K562 (cell line): Measurements from ENCODE around the gene IFI6. TPM values are rescaled to one million over a fixed set of nuclear protein-coding genes. Genes with fewer than 3 reads are reported as not detected.
A peak's percentile ranks its signal among the peaks of the same experiment; 100 is the strongest.

Experiments
- ATAC-seq: fragments of 200-7000 bp; cut with Tn5 transposase; 3 replicates; pipeline ENCODE4 v1.9.1; 2020; ENCODE audit warnings: moderate library complexity
- BruUV-seq: library from RNA; stranded (reverse); fragments of 400-500 nt; replicated peaks from 2 replicates; lab custom pipeline; 2021; lab: Mats Ljungman, UMichigan
- CTCF ChIA-PET: fragments of 300-600 bp; formaldehyde crosslinking; extraction: SDS; loops from one replicate; lab custom pipeline; 2021; ENCODE audit warnings: low intra/inter-chr PET ratio; lab: Yijun Ruan, JAX
- POLR2A ChIA-PET: fragments of 300-600, 350-650 bp; sonication (Branson Sonifier 250); formaldehyde crosslinking; extraction: SDS; loops from one replicate; lab custom pipeline; 2021; ENCODE audit warnings: antibody characterized with exemption, inconsistent platforms; lab: Yijun Ruan, JAX
- DNase-seq, 4 experiments: peaks; one replicate each; pipeline versions ENCODE4 v3.0.0 to v3.0.0-alpha.2; 2011 to 2018; ENCODE audit warnings: low spot score in 3 of 4, mixed read lengths in 3 of 4; ENCODE audit errors: extremely low read depth in 1 of 4
- FAIRE-seq: peaks from 2 replicates; lab custom pipeline; 2011; peaks lifted over from hg19 to GRCh38; lab: Jason Lieb, UNC
- H2AFZ ChIP-seq: 2 replicates; pipeline ENCODE4 v1.6.0; 2011; ENCODE audit warnings: low read depth, low read length, control low read depth, inconsistent platforms
- H3K27ac ChIP-seq: fragments of 200-600 bp; 3 replicates; pipeline ENCODE4 v1.8.0; 2011; ENCODE audit warnings: low read depth, mild to moderate bottlenecking, control low read depth, inconsistent platforms, low read length, moderate library complexity, mixed read lengths; ENCODE audit errors: extremely low read depth
- H3K27me3 ChIP-seq, 2 experiments: fragments of 300-600 bp in 1 of 2; 2 replicates in 1 of 2; 3 replicates in 1 of 2; pipeline versions ENCODE4 v1.6.0 to v1.8.0; 2011; ENCODE audit warnings: inconsistent platforms in 2 of 2, low read length in 2 of 2, mild to moderate bottlenecking in 1 of 2, mixed read lengths in 1 of 2, moderate library complexity in 1 of 2; ENCODE audit not compliant: control insufficient read depth in 2 of 2, insufficient read depth in 2 of 2
- H3K36me3 ChIP-seq: fragments of 300-600 bp; 3 replicates; pipeline ENCODE4 v1.8.0; 2011; ENCODE audit warnings: mild to moderate bottlenecking, low read length, inconsistent platforms; ENCODE audit not compliant: control insufficient read depth, insufficient read depth
- H3K4me1 ChIP-seq, 2 experiments: fragments of 200-600 bp in 1 of 2; replicated peaks in 1 of 2; 2 replicates in 1 of 2; 3 replicates in 1 of 2; pipeline versions ENCODE4 v1.5.1 to v1.8.0; 2011; ENCODE audit warnings: inconsistent platforms in 2 of 2, low read length in 2 of 2, mild to moderate bottlenecking in 1 of 2, mixed read lengths in 1 of 2, moderate library complexity in 1 of 2; ENCODE audit not compliant: control insufficient read depth in 2 of 2, insufficient read depth in 2 of 2
- H3K4me2 ChIP-seq: 2 replicates; pipeline ENCODE4 v1.6.1; 2011; ENCODE audit warnings: low read length, control low read depth, inconsistent platforms, mixed read lengths; ENCODE audit not compliant: insufficient read depth
- H3K4me3 ChIP-seq: fragments of 200-600 bp; sonication (generic), shearing (Covaris generic); 2 replicates; pipeline ENCODE4 v1.5.1; 2016; ENCODE audit warnings: control low read depth, inconsistent platforms
- H3K79me2 ChIP-seq: fragments of 200-600 bp; 3 replicates; pipeline ENCODE4 v1.8.0; 2011; ENCODE audit warnings: low read length, inconsistent platforms; ENCODE audit not compliant: control insufficient read depth, insufficient read depth
- H3K9ac ChIP-seq, 2 experiments: 2 replicates each; pipeline versions ENCODE4 v1.6.0 to v1.6.1; 2011; ENCODE audit warnings: low read depth in 2 of 2, low read length in 2 of 2, control low read depth in 1 of 2, inconsistent platforms in 1 of 2, mild to moderate bottlenecking in 1 of 2, mixed read lengths in 1 of 2; ENCODE audit not compliant: insufficient read depth in 1 of 2
- H3K9me1 ChIP-seq: one replicate; pipeline ENCODE4 v1.6.0; 2011; ENCODE audit warnings: inconsistent platforms, mild to moderate bottlenecking, low read length, moderate library complexity; ENCODE audit not compliant: control insufficient read depth, insufficient read depth
- H3K9me3 ChIP-seq: replicated peaks from 2 replicates; pipeline ENCODE4 v1.5.1; 2011; ENCODE audit warnings: low read depth, low read length, inconsistent platforms; ENCODE audit not compliant: control insufficient read depth, insufficient read depth
- H4K20me1 ChIP-seq: replicated peaks from 2 replicates; pipeline ENCODE4 v1.6.1; 2011; ENCODE audit warnings: low read length, inconsistent platforms, mixed read lengths; ENCODE audit not compliant: control insufficient read depth, insufficient read depth
- HOMEZ ChIP-seq: fragments of 250-450 bp; sonication (Bioruptor Pico); IDR thresholded peaks from 2 replicates; pipeline ENCODE4 v1.4.0; 2020; ENCODE audit warnings: mild to moderate bottlenecking, moderate library complexity
- MEF2A ChIP-seq: IDR thresholded peaks from 2 replicates; pipeline ENCODE4 v1.6.1; 2011; ENCODE audit warnings: low read depth, mild to moderate bottlenecking, low read length, moderate library complexity; ENCODE audit not compliant: control insufficient read depth
- MEIS2 ChIP-seq: fragments of 450-650 bp; IDR thresholded peaks from 2 replicates; pipeline ENCODE4 v1.6.1; 2014; ENCODE audit warnings: mild to moderate bottlenecking; ENCODE audit not compliant: partially characterized antibody
- NFE2 ChIP-seq: IDR thresholded peaks from 2 replicates; pipeline ENCODE4 v1.6.1; 2014; ENCODE audit warnings: antibody characterized with exemption, low read depth
- PKNOX1 ChIP-seq: fragments of 450-650 bp; IDR thresholded peaks from 2 replicates; pipeline ENCODE4 v1.6.1; 2016
- in situ Hi-C: fragments of 300-500 bp; cut with MboI; formaldehyde crosslinking; loops from 4 replicates; pipeline ENCODE4 v1.15.0; 2018; ENCODE audit warnings: inconsistent platforms, mixed read lengths
- intact Hi-C: fragments of 100-400 bp; cut with micrococcal nuclease; formaldehyde crosslinking; loops from 2 replicates; pipeline ENCODE4 v1.14.2; 2022
- polyA plus RNA-seq, 8 experiments: library from polyadenylated mRNA; depleted of rRNA in 4 of 8; stranded (reverse) in 5 of 8; unstranded in 3 of 8; fragments of >200 nt; fragmentation: Nextera tagmentation in 2 of 8; fragmentation: Illumina TruSeq in 1 of 8; extraction: Ambion mirVana in 2 of 8; extraction: Trizol in 1 of 8; gene quantifications; 2 replicates each; pipeline versions ENCODE4 v1.2.1 to v1.2.3, GENCODE V29; 2011 to 2014; ENCODE audit warnings: inconsistent platforms in 1 of 8, missing spikeins in 1 of 8
- total RNA-seq, 7 experiments: library from RNA; depleted of rRNA in 6 of 7; stranded (reverse); fragments of >200 nt in 6 of 7; fragmentation: Illumina TruSeq in 2 of 7; extraction: Trizol in 2 of 7; gene quantifications; 2 replicates each; pipeline versions ENCODE4 v1.2.1 to v1.2.3, GENCODE V29; 2011 to 2021; ENCODE audit warnings: low replicate concordance in 1 of 7
- TF ChIP-seq, protein P1 (sequence below), 2 experiments: fragments of 450-650 bp in 1 of 2; sonication (generic) in 1 of 2; formaldehyde crosslinking in 1 of 2; IDR thresholded peaks in 1 of 2; conservative IDR thresholded peaks in 1 of 2; 2 replicates each; pipeline versions ENCODE4 v1.6.1 to v1.8.1; 2016 to 2023; ENCODE audit warnings: mild to moderate bottlenecking in 2 of 2, moderate library complexity in 2 of 2, inconsistent platforms in 1 of 2, missing genetic modification reagents in 1 of 2
- TF ChIP-seq, protein P2 (sequence below), 2 experiments: IDR thresholded peaks in 1 of 2; conservative IDR thresholded peaks in 1 of 2; 2 replicates each; pipeline ENCODE4 v1.6.1; 2016; ENCODE audit warnings: low read depth in 2 of 2, mild to moderate bottlenecking in 1 of 2, missing compliant biosample characterization in 1 of 2, missing genetic modification characterization in 1 of 2, moderate library complexity in 1 of 2

The IFI6 gene
- total and polyA plus RNA-seq, 9 of the 15 experiments (the other 6 are each of a cell fraction or from before 2014, with no cell fraction given) = 0.17 to 4.5 (median 2.2) TPM

DNA sequence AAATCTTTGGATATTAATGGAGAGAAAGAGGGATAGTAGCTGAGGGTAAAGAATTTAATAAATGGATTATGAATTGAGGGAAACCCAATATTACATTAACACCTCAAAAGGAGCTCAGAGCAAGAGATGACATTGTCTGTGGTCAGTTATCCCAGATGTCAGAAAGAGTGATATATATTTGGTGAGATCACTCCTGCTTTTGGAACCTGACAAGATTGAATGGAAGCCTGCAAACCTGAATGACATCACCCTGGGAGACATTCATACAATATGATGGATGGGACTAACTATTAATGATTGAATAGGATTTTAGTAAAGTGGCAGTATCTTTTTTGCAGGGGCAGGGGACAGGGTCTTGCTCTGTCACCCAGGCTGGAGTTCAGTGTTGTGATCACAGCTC, 6.8 kb upstream of the IFI6 start:
- no peak overlapping the region for H3K4me3 ChIP-seq
- H3K79me2 ChIP-seq = no peaks in the 10 kb centered on the region
- FAIRE-seq (no peak), DNase-seq (no peak), ATAC-seq (no peak)
- H3K4me2 ChIP-seq = no peak overlapping the region
- H3K9ac ChIP-seq = no peak overlapping the region
- no TSS peak for BruUV-seq
- no peaks in the 10 kb centered on the region for H3K36me3 ChIP-seq
- no peak overlapping the region for H2AFZ ChIP-seq
- H3K4me1 ChIP-seq = no peaks in the 10 kb centered on the region
- no peaks in the 10 kb centered on the region for H4K20me1 ChIP-seq
- H3K9me3 ChIP-seq = peaks cover 9% of the 10 kb centered on the region
- in situ Hi-C loops = no loop called here
- no peaks in the 10 kb centered on the region for H3K27me3 ChIP-seq
- CTCF ChIA-PET = no interaction called here
- no peaks in the 10 kb centered on the region for H3K9me1 ChIP-seq
- H3K27ac ChIP-seq = no peak overlapping the region
- TF ChIP-seq MEF2A (peak; percentile 54; the same call in 1 of the 2 replicates), HOMEZ (CRISPR knock-in tag) (no peak), PKNOX1 (peak; percentile 33; the same call in 1 of the 2 replicates), MEIS2 (peak; percentile 68), NFE2 (no peak)
- TF ChIP-seq, protein P1, sequence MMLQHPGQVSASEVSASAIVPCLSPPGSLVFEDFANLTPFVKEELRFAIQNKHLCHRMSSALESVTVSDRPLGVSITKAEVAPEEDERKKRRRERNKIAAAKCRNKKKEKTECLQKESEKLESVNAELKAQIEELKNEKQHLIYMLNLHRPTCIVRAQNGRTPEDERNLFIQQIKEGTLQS (IDR thresholded peaks at IDR 0.05) = peak; percentile 62
- TF ChIP-seq, protein P1 (CRISPR knock-in tag; conservative IDR thresholded peaks at IDR 0.05) = no peak
- TF ChIP-seq, protein P2, sequence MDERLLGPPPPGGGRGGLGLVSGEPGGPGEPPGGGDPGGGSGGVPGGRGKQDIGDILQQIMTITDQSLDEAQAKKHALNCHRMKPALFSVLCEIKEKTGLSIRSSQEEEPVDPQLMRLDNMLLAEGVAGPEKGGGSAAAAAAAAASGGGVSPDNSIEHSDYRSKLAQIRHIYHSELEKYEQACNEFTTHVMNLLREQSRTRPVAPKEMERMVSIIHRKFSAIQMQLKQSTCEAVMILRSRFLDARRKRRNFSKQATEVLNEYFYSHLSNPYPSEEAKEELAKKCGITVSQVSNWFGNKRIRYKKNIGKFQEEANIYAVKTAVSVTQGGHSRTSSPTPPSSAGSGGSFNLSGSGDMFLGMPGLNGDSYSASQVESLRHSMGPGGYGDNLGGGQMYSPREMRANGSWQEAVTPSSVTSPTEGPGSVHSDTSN (CRISPR knock-in tag; IDR thresholded peaks at IDR 0.05; ENCODE audit: low read depth) = no peak
- TF ChIP-seq, protein P2 (tag; conservative IDR thresholded peaks at IDR 0.05; ENCODE audit: low read depth) = 0 out of 2 replicates have a peak, but pooled peaks have one; percentile 9
- POLR2A ChIA-PET = interaction anchor here (0.7 to 0.8 kb wide), 3 partner anchors 11 to 388 kb away, joined by 3 to 4 read pairs (median 3); no protein-coding TSS in a partner anchor
- intact Hi-C loops = no loop called here
